ENCODE measurements around the gene MYO18B. TPM values are rescaled to one million over a fixed set of nuclear protein-coding genes. Genes with fewer than 3 reads are reported as not detected.

The MYO18B gene
- total and polyA plus RNA-seq, 2 donors (not counting 1 experiment from before 2014, with no cell fraction given), result 0.15 TPM; not detected in 1

DNA sequence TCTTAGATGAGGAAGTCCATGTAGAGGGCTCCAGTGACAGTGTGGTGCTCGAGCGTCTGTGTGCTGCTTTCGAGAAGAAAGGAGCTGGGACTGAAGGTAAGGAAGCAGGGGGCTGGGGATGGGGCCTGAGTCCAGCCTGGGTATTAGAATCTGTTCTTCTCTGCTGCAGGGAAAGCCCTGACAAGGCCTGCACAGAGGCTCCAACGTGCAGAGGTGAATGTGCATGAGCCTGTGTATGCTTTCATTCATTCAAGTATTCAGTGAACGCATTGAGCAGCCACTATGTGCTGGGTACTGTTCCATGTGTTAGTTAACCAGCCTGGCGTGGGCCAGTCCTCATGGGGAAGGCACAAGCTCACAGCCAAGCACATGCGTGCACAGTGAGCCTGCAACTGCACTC, 93.4 kb downstream of the MYO18B start:
- H3K4me3 Mint-ChIP-seq, result no peak overlapping the region
- no peaks in the 10 kb centered on the region for H3K9me3 Mint-ChIP-seq (ENCODE audit: insufficient read depth)
- TF ChIP-seq, protein P1, sequence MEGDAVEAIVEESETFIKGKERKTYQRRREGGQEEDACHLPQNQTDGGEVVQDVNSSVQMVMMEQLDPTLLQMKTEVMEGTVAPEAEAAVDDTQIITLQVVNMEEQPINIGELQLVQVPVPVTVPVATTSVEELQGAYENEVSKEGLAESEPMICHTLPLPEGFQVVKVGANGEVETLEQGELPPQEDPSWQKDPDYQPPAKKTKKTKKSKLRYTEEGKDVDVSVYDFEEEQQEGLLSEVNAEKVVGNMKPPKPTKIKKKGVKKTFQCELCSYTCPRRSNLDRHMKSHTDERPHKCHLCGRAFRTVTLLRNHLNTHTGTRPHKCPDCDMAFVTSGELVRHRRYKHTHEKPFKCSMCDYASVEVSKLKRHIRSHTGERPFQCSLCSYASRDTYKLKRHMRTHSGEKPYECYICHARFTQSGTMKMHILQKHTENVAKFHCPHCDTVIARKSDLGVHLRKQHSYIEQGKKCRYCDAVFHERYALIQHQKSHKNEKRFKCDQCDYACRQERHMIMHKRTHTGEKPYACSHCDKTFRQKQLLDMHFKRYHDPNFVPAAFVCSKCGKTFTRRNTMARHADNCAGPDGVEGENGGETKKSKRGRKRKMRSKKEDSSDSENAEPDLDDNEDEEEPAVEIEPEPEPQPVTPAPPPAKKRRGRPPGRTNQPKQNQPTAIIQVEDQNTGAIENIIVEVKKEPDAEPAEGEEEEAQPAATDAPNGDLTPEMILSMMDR (IDR thresholded peaks at IDR 0.05), result no peak
- TF ChIP-seq EZH2 (IDR thresholded peaks at IDR 0.05; ENCODE audit: borderline replicate concordance, insufficient read depth, low read depth, low read length, poor library complexity, severe bottlenecking), result no peak
- no peak overlapping the region for H3K4me2 ChIP-seq (replicated peaks; ENCODE audit: low read depth, low read length, poor library complexity, severe bottlenecking)
- no peaks in the 10 kb centered on the region for H4K20me1 ChIP-seq (ENCODE audit: control insufficient read depth, insufficient read depth, low read length, poor library complexity, severe bottlenecking)
- H3K9me3 ChIP-seq (ENCODE audit: control extremely low read depth in 1 of 3, control insufficient read depth in 2 of 3, insufficient read depth in 1 of 3, low read length in 2 of 3), result peaks cover 0 to 2% (median 0%) of the 10 kb centered on the region in 3 donors
- no peak overlapping the region for H3K27ac ChIP-seq (ENCODE audit: low read length in 2 of 2)
- ChIA-PET CTCF (no interaction called here), POLR2A (no interaction called here)
- DNase-seq, result no peak
- H3K4me1 ChIP-seq (ENCODE audit: control insufficient read depth in 2 of 2, insufficient read depth in 2 of 2, low read length in 2 of 2), result no peaks in the 10 kb centered on the region
- no peaks in the 10 kb centered on the region for H3K27me3 ChIP-seq (replicated peaks in 1 of 4; ENCODE audit: control extremely low read depth in 1 of 4, control insufficient read depth in 3 of 4, insufficient read depth in 4 of 4, low read length in 3 of 4)
- no peaks in the 10 kb centered on the region for H3K4me1 Mint-ChIP-seq
- no peak for ATAC-seq (ENCODE audit: low read depth)
- no peaks in the 10 kb centered on the region for H3K36me3 ChIP-seq (replicated peaks in 1 of 2; ENCODE audit: control extremely low read depth in 1 of 2, control insufficient read depth in 1 of 2, extremely low read depth in 1 of 2, insufficient read depth in 2 of 2, low read length in 1 of 2)
- H3K9ac ChIP-seq (ENCODE audit: low read length), result no peak overlapping the region
- no peaks in the 10 kb centered on the region for H3K79me2 ChIP-seq (ENCODE audit: control insufficient read depth, insufficient read depth, low read length)
- H2AFZ ChIP-seq (ENCODE audit: insufficient read depth, low read depth, low read length, poor library complexity, severe bottlenecking), result no peak overlapping the region
- H3K27me3 Mint-ChIP-seq, result peaks cover 14% of the 10 kb centered on the region
- no peak overlapping the region for H3K27ac Mint-ChIP-seq
- H3K4me3 ChIP-seq (ENCODE audit: control extremely low read depth in 1 of 5, extremely low read depth in 1 of 5, insufficient read depth in 1 of 5, low read depth in 2 of 5, low read length in 4 of 5), result no peak overlapping the region
- intact Hi-C loops (cut with micrococcal nuclease), result no loop called here
- 73% methylated on average over 7 of the region's 7 CpGs for WGBS (ENCODE audit: insufficient coverage)

DNA sequence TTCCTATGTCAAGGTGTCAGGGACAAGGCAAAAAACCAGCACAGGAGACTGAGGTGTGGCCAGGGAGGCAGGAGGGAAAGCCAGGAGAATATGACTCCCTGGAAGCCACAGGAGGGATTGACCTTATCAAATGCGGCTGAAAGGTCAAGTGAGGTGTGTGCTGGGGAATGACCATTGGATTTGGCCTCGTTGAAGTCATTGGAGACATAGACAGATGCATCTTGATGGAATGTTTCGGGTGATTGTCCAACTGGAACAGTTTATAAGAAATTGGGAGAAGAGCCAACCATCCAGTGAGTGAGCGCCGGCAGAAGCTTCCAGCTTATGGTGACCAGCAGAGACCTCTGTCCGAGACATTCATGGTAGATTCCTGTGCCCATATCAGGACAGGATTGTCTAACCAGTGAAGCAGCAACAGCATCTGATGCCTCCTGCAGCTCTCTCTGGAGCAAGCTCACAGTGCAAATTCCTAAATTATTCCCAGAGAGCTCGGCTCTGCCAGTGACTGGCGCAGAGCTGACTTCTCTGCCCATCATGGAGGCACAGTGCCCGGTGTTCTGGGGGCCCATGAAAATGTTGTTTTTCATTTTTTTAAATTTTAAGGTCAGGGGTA, 95.4 kb downstream of the MYO18B start:
- POLR2A ChIA-PET, result no interaction called here
- ATAC-seq (ENCODE audit: low read depth), result no peak

More for the DNA sequence above, 95.4 kb downstream of the MYO18B start:
- no peak overlapping the region for H3K4me3 ChIP-seq (ENCODE audit: control extremely low read depth in 1 of 5, extremely low read depth in 1 of 5, insufficient read depth in 1 of 5, low read depth in 2 of 5, low read length in 4 of 5)
- H3K4me2 ChIP-seq (replicated peaks; ENCODE audit: low read depth, low read length, poor library complexity, severe bottlenecking), result no peak overlapping the region
- intact Hi-C loops (cut with micrococcal nuclease), result no loop called here
- no peaks in the 10 kb centered on the region for H3K36me3 ChIP-seq (replicated peaks in 1 of 2; ENCODE audit: control extremely low read depth in 1 of 2, control insufficient read depth in 1 of 2, extremely low read depth in 1 of 2, insufficient read depth in 2 of 2, low read length in 1 of 2)
- H3K27ac Mint-ChIP-seq, result no peak overlapping the region
- no peak overlapping the region for H3K9ac ChIP-seq (ENCODE audit: low read length)
- no peaks in the 10 kb centered on the region for H3K4me1 ChIP-seq (ENCODE audit: control insufficient read depth in 2 of 2, insufficient read depth in 2 of 2, low read length in 2 of 2)
- CTCF ChIA-PET, result no interaction called here
- TF ChIP-seq EZH2 (IDR thresholded peaks at IDR 0.05; ENCODE audit: borderline replicate concordance, insufficient read depth, low read depth, low read length, poor library complexity, severe bottlenecking), result no peak
- TF ChIP-seq, protein P1 (IDR thresholded peaks at IDR 0.05), result no peak
- WGBS (ENCODE audit: insufficient coverage), result 83% methylated on average over 8 of the region's 9 CpGs
- no peak overlapping the region for H3K27ac ChIP-seq (ENCODE audit: low read length in 2 of 2)
- H3K27me3 ChIP-seq (replicated peaks in 1 of 4; ENCODE audit: control extremely low read depth in 1 of 4, control insufficient read depth in 3 of 4, insufficient read depth in 4 of 4, low read length in 3 of 4), result no peaks in the 10 kb centered on the region
- H3K9me3 Mint-ChIP-seq (ENCODE audit: insufficient read depth), result no peaks in the 10 kb centered on the region
- no peak overlapping the region for H2AFZ ChIP-seq (ENCODE audit: insufficient read depth, low read depth, low read length, poor library complexity, severe bottlenecking)
- H4K20me1 ChIP-seq (ENCODE audit: control insufficient read depth, insufficient read depth, low read length, poor library complexity, severe bottlenecking), result no peaks in the 10 kb centered on the region
- DNase-seq, result no peak
- no peaks in the 10 kb centered on the region for H3K79me2 ChIP-seq (ENCODE audit: control insufficient read depth, insufficient read depth, low read length)
- no peak overlapping the region for H3K4me3 Mint-ChIP-seq
- peaks cover 16% of the 10 kb centered on the region for H3K27me3 Mint-ChIP-seq
- no peaks in the 10 kb centered on the region for H3K4me1 Mint-ChIP-seq
- H3K9me3 ChIP-seq (ENCODE audit: control extremely low read depth in 1 of 3, control insufficient read depth in 2 of 3, insufficient read depth in 1 of 3, low read length in 2 of 3), result no peaks in the 10 kb centered on the region
